K562 (cell line): ENCODE measurements around the gene CCDC148. TPM values are rescaled to one million over a fixed set of nuclear protein-coding genes. Genes with fewer than 3 reads are reported as not detected.

Experiments used
- BACH1 ChIP-seq: fragments of 200-800 bp; sonication (Bioruptor generic); IDR thresholded peaks from 2 replicates; pipeline ENCODE4 v1.6.1; 2016; ENCODE audit warnings: missing genetic modification characterization, missing compliant biosample characterization
- C11orf30 ChIP-seq: fragments of 450-650 bp; IDR thresholded peaks from 2 replicates; pipeline ENCODE4 v1.6.1; 2016; ENCODE audit warnings: low read depth, mild to moderate bottlenecking
- EP300 ChIP-seq: IDR thresholded peaks from 2 replicates; pipeline ENCODE4 v1.6.1; 2012; ENCODE audit warnings: low read length, improper control_type of control experiment
- FOSL1 ChIP-seq: fragments of 200-800 bp; sonication (Bioruptor generic); conservative IDR thresholded peaks from 2 replicates; pipeline ENCODE4 v1.6.1; 2016; ENCODE audit warnings: missing genetic modification characterization, missing compliant biosample characterization
- FOXJ2 ChIP-seq: fragments of 200-800 bp; sonication (Bioruptor generic); IDR thresholded peaks from 2 replicates; pipeline ENCODE4 v1.6.1; 2016; ENCODE audit warnings: missing genetic modification characterization, missing compliant biosample characterization
- KLF1 ChIP-seq: fragments of 450-650 bp; IDR thresholded peaks from 2 replicates; pipeline ENCODE4 v1.6.1; 2016; ENCODE audit warnings: missing genetic modification characterization, missing compliant biosample characterization
- L3MBTL2 ChIP-seq: fragments of 450-650 bp; IDR thresholded peaks from 2 replicates; pipeline ENCODE4 v1.6.1; 2016; ENCODE audit warnings: mild to moderate bottlenecking, moderate library complexity
- MAFK ChIP-seq: IDR thresholded peaks from 2 replicates; pipeline ENCODE4 v1.6.1; 2011; ENCODE audit warnings: low read length, improper control_type of control experiment
- NBN ChIP-seq: fragments of 450-650 bp; IDR thresholded peaks from 2 replicates; pipeline ENCODE4 v1.6.1; 2016; ENCODE audit warnings: low read depth, mild to moderate bottlenecking
- NCOA4 ChIP-seq: fragments of 450-650 bp; IDR thresholded peaks from 2 replicates; pipeline ENCODE4 v1.6.1; 2018; ENCODE audit warnings: mild to moderate bottlenecking; ENCODE audit not compliant: partially characterized antibody
- NFE2 ChIP-seq: IDR thresholded peaks from 2 replicates; pipeline ENCODE4 v1.6.1; 2014; ENCODE audit warnings: antibody characterized with exemption, low read depth
- RBBP5 ChIP-seq: fragments of 200-600 bp; sonication (generic); IDR thresholded peaks from 2 replicates; pipeline ENCODE4 v1.6.1; 2012; ENCODE audit warnings: borderline replicate concordance, mild to moderate bottlenecking, low read length, control low read depth, inconsistent platforms; ENCODE audit not compliant: insufficient read depth, poor library complexity, severe bottlenecking
- TCF3 ChIP-seq: sonication (generic); formaldehyde crosslinking; IDR thresholded peaks from 2 replicates; pipeline ENCODE4 v1.4.0; 2020; ENCODE audit warnings: mild to moderate bottlenecking, missing genetic modification reagents
- TRIM28 ChIP-seq: fragments of 450-650 bp; IDR thresholded peaks from 2 replicates; pipeline ENCODE4 v1.6.1; 2017
- ZC3H8 ChIP-seq: fragments of 450-650 bp; IDR thresholded peaks from 2 replicates; pipeline ENCODE4 v1.6.1; 2017
- ZKSCAN8 ChIP-seq: fragments of 200-800 bp; sonication (Bioruptor generic); IDR thresholded peaks from 2 replicates; pipeline ENCODE4 v1.6.1; 2016; ENCODE audit warnings: missing genetic modification characterization, missing compliant biosample characterization
- ZNF253 ChIP-seq: fragments of 250-450 bp; sonication (Bioruptor Pico); conservative IDR thresholded peaks from 2 replicates; pipeline ENCODE4 v1.6.1; 2021; ENCODE audit warnings: mild to moderate bottlenecking
- polyA plus RNA-seq, 8 experiments: library from polyadenylated mRNA; depleted of rRNA in 4 of 8; stranded (reverse) in 5 of 8; unstranded in 3 of 8; fragments of >200 nt; fragmentation: Nextera tagmentation in 2 of 8; fragmentation: Illumina TruSeq in 1 of 8; extraction: Ambion mirVana in 2 of 8; extraction: Trizol in 1 of 8; gene quantifications; 2 replicates each; pipeline versions ENCODE4 v1.2.1 to v1.2.3, GENCODE V29; 2011 to 2014; ENCODE audit warnings: inconsistent platforms in 1 of 8, missing spikeins in 1 of 8
- total RNA-seq, 7 experiments: library from RNA; depleted of rRNA in 6 of 7; stranded (reverse); fragments of >200 nt in 6 of 7; fragmentation: Illumina TruSeq in 2 of 7; extraction: Trizol in 2 of 7; gene quantifications; 2 replicates each; pipeline versions ENCODE4 v1.2.1 to v1.2.3, GENCODE V29; 2011 to 2021; ENCODE audit warnings: low replicate concordance in 1 of 7
- TF ChIP-seq, protein P1 (sequence below), 3 experiments: fragments of 200-800 bp in 1 of 3; fragments of 250-450 bp in 1 of 3; fragments of 450-650 bp in 1 of 3; sonication (Bioruptor Pico) in 1 of 3; sonication (Bioruptor generic) in 1 of 3; formaldehyde crosslinking in 1 of 3; IDR thresholded peaks; 2 replicates each; pipeline versions ENCODE4 v1.6.1 to v1.8.0; 2016 to 2022; ENCODE audit warnings: mild to moderate bottlenecking in 2 of 3, missing genetic modification characterization in 2 of 3, missing compliant biosample characterization in 1 of 3, moderate library complexity in 1 of 3
- TF ChIP-seq, protein P2 (sequence below): fragments of 150-350 bp; IDR thresholded peaks from 2 replicates; pipeline ENCODE4 v1.6.1; 2014; ENCODE audit warnings: low read depth, mild to moderate bottlenecking, low read length, borderline replicate concordance
- TF ChIP-seq, protein P3 (sequence below): fragments of 450-650 bp; formaldehyde crosslinking; IDR thresholded peaks from 2 replicates; pipeline ENCODE4 v1.4.0; 2022; ENCODE audit warnings: missing genetic modification characterization
- TF ChIP-seq, protein P4 (sequence below): fragments of 250-450 bp; sonication (Bioruptor Pico); IDR thresholded peaks from 2 replicates; pipeline ENCODE4 v1.8.0; 2021; ENCODE audit warnings: moderate library complexity, mild to moderate bottlenecking, inconsistent platforms

Gene CCDC148
- total and polyA plus RNA-seq, 9 of the 15 experiments (the other 6 are each of a cell fraction or from before 2014, with no cell fraction given): 0.10 to 1.4 (median 0.65) TPM

DNA sequence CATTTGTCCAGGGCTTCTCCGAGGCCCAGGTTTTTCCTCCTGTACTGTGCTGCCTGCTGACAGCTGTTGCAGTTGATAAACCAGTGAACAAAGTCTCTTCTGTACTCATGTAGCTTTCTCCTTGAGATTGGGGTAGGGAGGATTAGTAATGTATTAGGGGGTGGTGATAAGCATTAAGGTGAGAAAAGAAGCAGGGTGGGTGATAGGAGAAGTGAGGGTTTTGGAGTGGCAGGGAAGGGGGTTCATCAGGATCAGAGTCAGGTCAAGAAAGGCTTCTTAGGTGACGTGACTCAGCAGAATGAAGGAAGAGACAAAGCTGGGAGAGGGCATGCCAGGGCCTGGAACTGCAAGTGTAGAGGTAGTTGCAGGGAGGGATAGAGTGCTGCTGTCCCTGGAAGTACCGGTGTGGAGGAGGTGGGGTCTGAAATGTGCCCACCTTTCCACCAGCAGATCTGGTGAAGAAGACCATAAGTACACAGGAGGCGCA lies 48.9 kb upstream of the CCDC148 start (continued):
- TF ChIP-seq ZNF253 (CRISPR knock-in tag) (no peak), C11orf30 (peak; percentile 97), NCOA4 (peak; percentile 33), KLF1 (tag) (no peak), NFE2 (peak; percentile 98), RBBP5 (peak; percentile 36), TCF3 (CRISPR knock-in tag) (peak; percentile 75), FOSL1 (no peak), ZC3H8 (no peak), EP300 (peak; percentile 47; the same call in 1 of the 2 replicates), ZKSCAN8 (CRISPR knock-in tag) (no peak), BACH1 (tag) (peak; percentile 91), NBN (peak; percentile 45; the same call in 1 of the 2 replicates), TRIM28 (0 out of 2 replicates have a peak, but pooled peaks have one; percentile 55), FOXJ2 (no peak), MAFK (peak; percentile 86), L3MBTL2 (peak; percentile 37; the same call in 1 of the 2 replicates)
- TF ChIP-seq, protein P1, sequence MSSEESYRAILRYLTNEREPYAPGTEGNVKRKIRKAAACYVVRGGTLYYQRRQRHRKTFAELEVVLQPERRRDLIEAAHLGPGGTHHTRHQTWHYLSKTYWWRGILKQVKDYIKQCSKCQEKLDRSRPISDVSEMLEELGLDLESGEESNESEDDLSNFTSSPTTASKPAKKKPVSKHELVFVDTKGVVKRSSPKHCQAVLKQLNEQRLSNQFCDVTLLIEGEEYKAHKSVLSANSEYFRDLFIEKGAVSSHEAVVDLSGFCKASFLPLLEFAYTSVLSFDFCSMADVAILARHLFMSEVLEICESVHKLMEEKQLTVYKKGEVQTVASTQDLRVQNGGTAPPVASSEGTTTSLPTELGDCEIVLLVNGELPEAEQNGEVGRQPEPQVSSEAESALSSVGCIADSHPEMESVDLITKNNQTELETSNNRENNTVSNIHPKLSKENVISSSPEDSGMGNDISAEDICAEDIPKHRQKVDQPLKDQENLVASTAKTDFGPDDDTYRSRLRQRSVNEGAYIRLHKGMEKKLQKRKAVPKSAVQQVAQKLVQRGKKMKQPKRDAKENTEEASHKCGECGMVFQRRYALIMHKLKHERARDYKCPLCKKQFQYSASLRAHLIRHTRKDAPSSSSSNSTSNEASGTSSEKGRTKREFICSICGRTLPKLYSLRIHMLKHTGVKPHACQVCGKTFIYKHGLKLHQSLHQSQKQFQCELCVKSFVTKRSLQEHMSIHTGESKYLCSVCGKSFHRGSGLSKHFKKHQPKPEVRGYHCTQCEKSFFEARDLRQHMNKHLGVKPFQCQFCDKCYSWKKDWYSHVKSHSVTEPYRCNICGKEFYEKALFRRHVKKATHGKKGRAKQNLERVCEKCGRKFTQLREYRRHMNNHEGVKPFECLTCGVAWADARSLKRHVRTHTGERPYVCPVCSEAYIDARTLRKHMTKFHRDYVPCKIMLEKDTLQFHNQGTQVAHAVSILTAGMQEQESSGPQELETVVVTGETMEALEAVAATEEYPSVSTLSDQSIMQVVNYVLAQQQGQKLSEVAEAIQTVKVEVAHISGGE (CRISPR knock-in tag; IDR thresholded peaks at IDR 0.05): no peak
- TF ChIP-seq, protein P2, sequence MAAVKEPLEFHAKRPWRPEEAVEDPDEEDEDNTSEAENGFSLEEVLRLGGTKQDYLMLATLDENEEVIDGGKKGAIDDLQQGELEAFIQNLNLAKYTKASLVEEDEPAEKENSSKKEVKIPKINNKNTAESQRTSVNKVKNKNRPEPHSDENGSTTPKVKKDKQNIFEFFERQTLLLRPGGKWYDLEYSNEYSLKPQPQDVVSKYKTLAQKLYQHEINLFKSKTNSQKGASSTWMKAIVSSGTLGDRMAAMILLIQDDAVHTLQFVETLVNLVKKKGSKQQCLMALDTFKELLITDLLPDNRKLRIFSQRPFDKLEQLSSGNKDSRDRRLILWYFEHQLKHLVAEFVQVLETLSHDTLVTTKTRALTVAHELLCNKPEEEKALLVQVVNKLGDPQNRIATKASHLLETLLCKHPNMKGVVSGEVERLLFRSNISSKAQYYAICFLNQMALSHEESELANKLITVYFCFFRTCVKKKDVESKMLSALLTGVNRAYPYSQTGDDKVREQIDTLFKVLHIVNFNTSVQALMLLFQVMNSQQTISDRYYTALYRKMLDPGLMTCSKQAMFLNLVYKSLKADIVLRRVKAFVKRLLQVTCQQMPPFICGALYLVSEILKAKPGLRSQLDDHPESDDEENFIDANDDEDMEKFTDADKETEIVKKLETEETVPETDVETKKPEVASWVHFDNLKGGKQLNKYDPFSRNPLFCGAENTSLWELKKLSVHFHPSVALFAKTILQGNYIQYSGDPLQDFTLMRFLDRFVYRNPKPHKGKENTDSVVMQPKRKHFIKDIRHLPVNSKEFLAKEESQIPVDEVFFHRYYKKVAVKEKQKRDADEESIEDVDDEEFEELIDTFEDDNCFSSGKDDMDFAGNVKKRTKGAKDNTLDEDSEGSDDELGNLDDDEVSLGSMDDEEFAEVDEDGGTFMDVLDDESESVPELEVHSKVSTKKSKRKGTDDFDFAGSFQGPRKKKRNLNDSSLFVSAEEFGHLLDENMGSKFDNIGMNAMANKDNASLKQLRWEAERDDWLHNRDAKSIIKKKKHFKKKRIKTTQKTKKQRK: no peak
- TF ChIP-seq, protein P3, sequence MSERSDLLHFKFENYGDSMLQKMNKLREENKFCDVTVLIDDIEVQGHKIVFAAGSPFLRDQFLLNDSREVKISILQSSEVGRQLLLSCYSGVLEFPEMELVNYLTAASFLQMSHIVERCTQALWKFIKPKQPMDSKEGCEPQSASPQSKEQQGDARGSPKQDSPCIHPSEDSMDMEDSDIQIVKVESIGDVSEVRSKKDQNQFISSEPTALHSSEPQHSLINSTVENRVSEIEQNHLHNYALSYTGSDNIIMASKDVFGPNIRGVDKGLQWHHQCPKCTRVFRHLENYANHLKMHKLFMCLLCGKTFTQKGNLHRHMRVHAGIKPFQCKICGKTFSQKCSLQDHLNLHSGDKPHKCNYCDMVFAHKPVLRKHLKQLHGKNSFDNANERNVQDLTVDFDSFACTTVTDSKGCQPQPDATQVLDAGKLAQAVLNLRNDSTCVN (CRISPR knock-in tag): peak; percentile 81; the same call in 1 of the 2 replicates
- TF ChIP-seq, protein P4, sequence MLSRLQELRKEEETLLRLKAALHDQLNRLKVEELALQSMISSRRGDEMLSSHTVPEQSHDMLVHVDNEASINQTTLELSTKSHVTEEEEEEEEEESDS (CRISPR knock-in tag): no peak
